ENCODE results near the gene GPBP1L1.
"Not testable (repeated sequence)": the region's sequence is repeated elsewhere in the genome, so short reads cannot be mapped to it uniquely, and the experiment has no call there.

The GPBP1L1 gene

GRCh38 chr1:45682942-45683341 lies 3.4 kb downstream of the GPBP1L1 start:
- DNase-seq (ENCODE audit: low read depth): no peak

- no peak for DNase-seq (ENCODE audit: low read depth)
Observed at GRCh38 chr1:45679123-45679522, 7.2 kb downstream of the GPBP1L1 start.

GRCh38 chr1:45678489-45678888 lies 7.8 kb downstream of the GPBP1L1 start:
- no peak for DNase-seq (ENCODE audit: low read depth)

GRCh38 chr1:45677751-45678245 lies 8.5 kb downstream of the GPBP1L1 start:
- DNase-seq (ENCODE audit: low read depth): no peak

- DNase-seq (ENCODE audit: low read depth): not testable (repeated sequence)
Observed at GRCh38 chr1:45676553-45676952, 9.8 kb downstream of the GPBP1L1 start.

- DNase-seq (ENCODE audit: low read depth): no peak
Observed at GRCh38 chr1:45674478-45674877, 11.9 kb downstream of the GPBP1L1 start.

- no peak for DNase-seq (ENCODE audit: low read depth)
Observed at GRCh38 chr1:45673956-45674355, 12.4 kb downstream of the GPBP1L1 start.

GRCh38 chr1:45669859-45670655 lies 16.3 kb downstream of the GPBP1L1 start:
- DNase-seq (ENCODE audit: low read depth): no peak

GRCh38 chr1:45669379-45669778 lies 17.0 kb downstream of the GPBP1L1 start:
- DNase-seq (ENCODE audit: low read depth): no peak

GRCh38 chr1:45668526-45668925 lies 17.8 kb downstream of the GPBP1L1 start:
- no peak for DNase-seq (ENCODE audit: low read depth)

- DNase-seq (ENCODE audit: low read depth): no peak
Observed at GRCh38 chr1:45667321-45668111, 18.8 kb downstream of the GPBP1L1 start.

GRCh38 chr1:45666836-45667235 lies 19.5 kb downstream of the GPBP1L1 start:
- DNase-seq (ENCODE audit: low read depth): no peak

- no peak for DNase-seq (ENCODE audit: low read depth)
Observed at GRCh38 chr1:45660336-45660735, 26.0 kb downstream of the GPBP1L1 start.

GRCh38 chr1:45659222-45659621 lies 27.1 kb downstream of the GPBP1L1 start:
- no peak for DNase-seq (ENCODE audit: low read depth)

- DNase-seq (ENCODE audit: low read depth): no peak
Observed at GRCh38 chr1:45658171-45658570, 28.2 kb downstream of the GPBP1L1 start.

GRCh38 chr1:45656573-45657226 lies 29.6 kb downstream of the GPBP1L1 start:
- DNase-seq (ENCODE audit: low read depth): no peak

GRCh38 chr1:45654540-45655280 lies 31.6 kb downstream of the GPBP1L1 start:
- DNase-seq (ENCODE audit: low read depth): no peak

GRCh38 chr1:45647248-45648021 lies 38.9 kb downstream of the GPBP1L1 start:
- no peak for DNase-seq (ENCODE audit: low read depth)

GRCh38 chr1:45644661-45645060 lies 41.7 kb downstream of the GPBP1L1 start:
- no peak for DNase-seq (ENCODE audit: low read depth)

- DNase-seq (ENCODE audit: low read depth): no peak
Observed at GRCh38 chr1:45643978-45644377, 42.4 kb downstream of the GPBP1L1 start.

GRCh38 chr1:45643321-45643720 lies 43.0 kb downstream of the GPBP1L1 start:
- no peak for DNase-seq (ENCODE audit: low read depth)

Measured in GM04504 (cell line).